Panc1 (cell line): ENCODE results near the gene GADL1. TPM values are rescaled to one million over a fixed set of nuclear protein-coding genes. Genes with fewer than 3 reads are reported as not detected.

Experiments used
- ATAC-seq: fragments of 200-7000 bp; cut with Tn5 transposase; 2 replicates; pipeline ENCODE4 v1.9.1; 2020; ENCODE audit warnings: mild to moderate bottlenecking, moderate library complexity
- BruUV-seq: library from RNA; stranded (reverse); fragments of 400-500 nt; replicated peaks from 2 replicates; lab custom pipeline; 2021; lab: Mats Ljungman, UMichigan
- CTCF ChIA-PET: fragments of 300-600 bp; sonication (Branson Sonifier 250); formaldehyde crosslinking; loops from one replicate; lab custom pipeline; 2022; ENCODE audit warnings: antibody characterized with exemption; lab: Charles Lee
- POLR2A ChIA-PET: fragments of 300-600 bp; sonication (Branson Sonifier 250); formaldehyde crosslinking; loops from one replicate; lab custom pipeline; 2022; ENCODE audit warnings: antibody characterized with exemption; lab: Charles Lee
- DNase-seq: peaks from one replicate; pipeline ENCODE4 v3.0.0-alpha.2; 2010; ENCODE audit warnings: low read depth, low spot score
- H3K27ac ChIP-seq: 2 replicates; pipeline ENCODE4 v1.5.1; 2011; ENCODE audit warnings: mild to moderate bottlenecking, low read length, inconsistent platforms
- H3K27me3 ChIP-seq: fragments of 200-500 bp; sonication (Bioruptor generic); 2 replicates; pipeline ENCODE4 v1.6.0; 2014; ENCODE audit warnings: low read length, inconsistent platforms; ENCODE audit not compliant: control insufficient read depth, insufficient read depth
- H3K36me3 ChIP-seq: fragments of 200-500 bp; sonication (Bioruptor generic); 2 replicates; pipeline ENCODE4 v1.5.1; 2014; ENCODE audit warnings: inconsistent platforms, mild to moderate bottlenecking, low read length, moderate library complexity; ENCODE audit not compliant: control insufficient read depth, insufficient read depth
- H3K4me1 ChIP-seq: 2 replicates; pipeline ENCODE4 v1.5.1; 2011; ENCODE audit warnings: inconsistent platforms, mild to moderate bottlenecking, low read length, moderate library complexity; ENCODE audit not compliant: control insufficient read depth, insufficient read depth
- H3K4me3 ChIP-seq, 2 experiments: 2 replicates each; pipeline ENCODE4 v1.5.1; 2011 to 2012; ENCODE audit warnings: low read depth in 2 of 2, low read length in 2 of 2, mild to moderate bottlenecking in 2 of 2, inconsistent platforms in 1 of 2, moderate library complexity in 1 of 2
- H3K9me3 ChIP-seq: fragments of 200-500 bp; sonication (Bioruptor generic); 2 replicates; pipeline ENCODE4 v1.5.1; 2014; ENCODE audit warnings: low read depth, mild to moderate bottlenecking, inconsistent platforms, low read length, moderate library complexity; ENCODE audit not compliant: control insufficient read depth, insufficient read depth
- POLR2AphosphoS5 ChIP-seq: IDR thresholded peaks from 2 replicates; pipeline ENCODE4 v1.6.1; 2012; ENCODE audit warnings: mild to moderate bottlenecking, low read depth, low read length, moderate library complexity
- SIN3A ChIP-seq: IDR thresholded peaks from 2 replicates; pipeline ENCODE4 v1.6.1; 2012; ENCODE audit warnings: low read depth, mild to moderate bottlenecking, low read length, moderate library complexity, borderline replicate concordance; ENCODE audit not compliant: insufficient read depth
- TCF7L2 ChIP-seq: IDR thresholded peaks from 2 replicates; pipeline ENCODE4 v1.6.1; 2011; ENCODE audit warnings: mild to moderate bottlenecking, low read depth, low read length, inconsistent platforms
- in situ Hi-C: cut with HindIII; loops from 2 replicates; pipeline ENCODE4 v1.10.0; 2016; ENCODE audit warnings: low sequenced_read_pairs, low pct_unique_long_range_greater_than_20kb
- intact Hi-C: fragments of 100-400 bp; cut with micrococcal nuclease; formaldehyde crosslinking; loops from one replicate; pipeline ENCODE4 v1.10.0; 2022; ENCODE audit not compliant: unreplicated experiment
- total RNA-seq: library from RNA; stranded (reverse); gene quantifications from one replicate; pipeline ENCODE4 v1.2.1, GENCODE V29; 2021; ENCODE audit not compliant: unreplicated experiment
- TF ChIP-seq, protein P1 (sequence below), 2 experiments: IDR thresholded peaks; 2 replicates each; pipeline ENCODE4 v1.6.1; 2011 to 2012; ENCODE audit warnings: low read depth in 2 of 2, control low read depth in 1 of 2, low read length in 1 of 2, mild to moderate bottlenecking in 1 of 2, moderate library complexity in 1 of 2; ENCODE audit not compliant: insufficient read depth in 1 of 2
- TF ChIP-seq, protein P2 (sequence below): fragments of 450-650 bp; IDR thresholded peaks from 2 replicates; pipeline ENCODE4 v1.5.1; 2017; ENCODE audit warnings: mild to moderate bottlenecking

Gene GADL1
- total RNA-seq, 1 experiment from 2014 or later, result not detected

DNA sequence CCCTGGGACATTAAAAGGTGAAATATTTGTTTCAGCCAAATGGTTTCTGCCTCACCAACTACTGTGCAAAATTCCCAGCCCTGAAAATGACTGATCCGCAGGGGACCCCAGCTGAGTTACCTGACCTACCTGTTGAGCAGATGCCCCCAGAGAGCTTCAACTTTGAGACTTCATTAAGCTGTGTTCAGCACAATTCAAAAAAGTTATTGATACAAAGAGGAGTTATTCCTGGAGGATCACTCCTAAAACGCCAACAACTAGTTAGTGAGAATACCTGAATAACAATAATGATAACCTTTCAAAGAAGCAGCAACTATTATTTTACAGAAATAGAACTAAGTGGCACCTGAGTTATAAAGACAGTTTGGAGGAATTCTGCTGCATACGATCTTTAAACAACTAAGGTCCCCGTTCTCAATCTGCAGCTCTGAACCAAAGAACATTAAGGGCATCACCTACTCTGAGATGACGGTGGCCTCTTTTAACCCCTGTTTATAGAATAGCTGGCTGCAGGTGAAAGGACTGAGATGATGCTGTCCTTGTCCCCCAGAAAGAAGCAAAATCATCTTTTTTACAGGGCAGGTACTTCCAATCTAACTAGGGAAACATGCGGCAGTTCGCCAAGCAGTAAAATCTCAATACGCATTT lies 659 bp downstream of the GADL1 start:
- TF ChIP-seq SIN3A (no peak), TCF7L2 (no peak), POLR2AphosphoS5 (no peak)
- TF ChIP-seq, protein P1, sequence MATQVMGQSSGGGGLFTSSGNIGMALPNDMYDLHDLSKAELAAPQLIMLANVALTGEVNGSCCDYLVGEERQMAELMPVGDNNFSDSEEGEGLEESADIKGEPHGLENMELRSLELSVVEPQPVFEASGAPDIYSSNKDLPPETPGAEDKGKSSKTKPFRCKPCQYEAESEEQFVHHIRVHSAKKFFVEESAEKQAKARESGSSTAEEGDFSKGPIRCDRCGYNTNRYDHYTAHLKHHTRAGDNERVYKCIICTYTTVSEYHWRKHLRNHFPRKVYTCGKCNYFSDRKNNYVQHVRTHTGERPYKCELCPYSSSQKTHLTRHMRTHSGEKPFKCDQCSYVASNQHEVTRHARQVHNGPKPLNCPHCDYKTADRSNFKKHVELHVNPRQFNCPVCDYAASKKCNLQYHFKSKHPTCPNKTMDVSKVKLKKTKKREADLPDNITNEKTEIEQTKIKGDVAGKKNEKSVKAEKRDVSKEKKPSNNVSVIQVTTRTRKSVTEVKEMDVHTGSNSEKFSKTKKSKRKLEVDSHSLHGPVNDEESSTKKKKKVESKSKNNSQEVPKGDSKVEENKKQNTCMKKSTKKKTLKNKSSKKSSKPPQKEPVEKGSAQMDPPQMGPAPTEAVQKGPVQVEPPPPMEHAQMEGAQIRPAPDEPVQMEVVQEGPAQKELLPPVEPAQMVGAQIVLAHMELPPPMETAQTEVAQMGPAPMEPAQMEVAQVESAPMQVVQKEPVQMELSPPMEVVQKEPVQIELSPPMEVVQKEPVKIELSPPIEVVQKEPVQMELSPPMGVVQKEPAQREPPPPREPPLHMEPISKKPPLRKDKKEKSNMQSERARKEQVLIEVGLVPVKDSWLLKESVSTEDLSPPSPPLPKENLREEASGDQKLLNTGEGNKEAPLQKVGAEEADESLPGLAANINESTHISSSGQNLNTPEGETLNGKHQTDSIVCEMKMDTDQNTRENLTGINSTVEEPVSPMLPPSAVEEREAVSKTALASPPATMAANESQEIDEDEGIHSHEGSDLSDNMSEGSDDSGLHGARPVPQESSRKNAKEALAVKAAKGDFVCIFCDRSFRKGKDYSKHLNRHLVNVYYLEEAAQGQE (IDR thresholded peaks at IDR 0.05; ENCODE audit: insufficient read depth in 1 of 2, low read depth in 2 of 2, low read length in 1 of 2), result no peak
- TF ChIP-seq, protein P2, sequence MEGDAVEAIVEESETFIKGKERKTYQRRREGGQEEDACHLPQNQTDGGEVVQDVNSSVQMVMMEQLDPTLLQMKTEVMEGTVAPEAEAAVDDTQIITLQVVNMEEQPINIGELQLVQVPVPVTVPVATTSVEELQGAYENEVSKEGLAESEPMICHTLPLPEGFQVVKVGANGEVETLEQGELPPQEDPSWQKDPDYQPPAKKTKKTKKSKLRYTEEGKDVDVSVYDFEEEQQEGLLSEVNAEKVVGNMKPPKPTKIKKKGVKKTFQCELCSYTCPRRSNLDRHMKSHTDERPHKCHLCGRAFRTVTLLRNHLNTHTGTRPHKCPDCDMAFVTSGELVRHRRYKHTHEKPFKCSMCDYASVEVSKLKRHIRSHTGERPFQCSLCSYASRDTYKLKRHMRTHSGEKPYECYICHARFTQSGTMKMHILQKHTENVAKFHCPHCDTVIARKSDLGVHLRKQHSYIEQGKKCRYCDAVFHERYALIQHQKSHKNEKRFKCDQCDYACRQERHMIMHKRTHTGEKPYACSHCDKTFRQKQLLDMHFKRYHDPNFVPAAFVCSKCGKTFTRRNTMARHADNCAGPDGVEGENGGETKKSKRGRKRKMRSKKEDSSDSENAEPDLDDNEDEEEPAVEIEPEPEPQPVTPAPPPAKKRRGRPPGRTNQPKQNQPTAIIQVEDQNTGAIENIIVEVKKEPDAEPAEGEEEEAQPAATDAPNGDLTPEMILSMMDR, result no peak
- Histone ChIP-seq H3K9me3 (no peaks in the 10 kb centered on the region), H3K4me3 (peak overlapping the region; percentile 47), H3K36me3 (no peaks in the 10 kb centered on the region), H3K4me1 (no peaks in the 10 kb centered on the region), H3K27ac (no peak overlapping the region), H3K27me3 (peaks cover 12% of the 10 kb centered on the region)
- DNase-seq (no peak), ATAC-seq (no peak)
- no TSS peak for BruUV-seq
- in situ Hi-C loops, result no loop called here
- POLR2A ChIA-PET, result no interaction called here
- CTCF ChIA-PET, result no interaction called here
- intact Hi-C loops, result no loop called here

DNA sequence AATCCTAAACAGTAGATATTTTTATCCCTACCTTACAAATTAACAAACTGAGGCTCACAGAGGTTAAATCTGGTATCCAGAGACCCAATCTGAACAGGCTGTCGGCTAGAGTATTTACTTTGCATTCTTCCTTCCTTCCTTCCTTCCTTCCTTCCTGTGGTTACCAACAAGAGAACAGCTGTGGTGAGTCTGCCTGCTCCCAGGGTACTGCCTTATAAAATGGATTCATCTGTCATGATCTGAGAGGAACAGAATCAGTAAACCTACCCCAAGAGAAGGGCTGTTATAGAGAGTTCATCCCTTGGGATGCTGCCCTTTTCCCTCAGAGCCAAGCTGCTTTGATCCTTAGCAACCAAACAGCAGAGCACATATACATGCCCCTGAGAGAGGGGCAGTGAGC lies 3.6 kb downstream of the GADL1 start:
- in situ Hi-C loops (no loop called here), intact Hi-C loops (no loop called here)
- Histone ChIP-seq H3K36me3 (no peaks in the 10 kb centered on the region), H3K4me1 (no peaks in the 10 kb centered on the region), H3K4me3 (no peak overlapping the region), H3K9me3 (no peaks in the 10 kb centered on the region), H3K27me3 (peaks cover 12% of the 10 kb centered on the region), H3K27ac (no peak overlapping the region)
- TF ChIP-seq TCF7L2 (no peak), POLR2AphosphoS5 (no peak), SIN3A (no peak)
- TF ChIP-seq, protein P2, result no peak
- TF ChIP-seq, protein P1 (IDR thresholded peaks at IDR 0.05; ENCODE audit: insufficient read depth in 1 of 2, low read depth in 2 of 2, low read length in 1 of 2), result no peak
- DNase-seq, result no peak
- POLR2A ChIA-PET, result no interaction called here
- CTCF ChIA-PET, result no interaction called here
- ATAC-seq, result no peak
- BruUV-seq, result no TSS peak
